Stimulated activated CD8-positive, alpha-beta memory T cell treated with anti-CD3 and anti-CD28 coated beads, Interleukin-15, amount 100 ng/mL, for 24 hours (primary cell): ENCODE measurements around the gene COPS7A.

Experiments used
- DNase-seq: peaks from one replicate; pipeline ENCODE4 v3.0.0-alpha.2; 2020; ENCODE audit warnings: low read depth

Gene COPS7A

DNA sequence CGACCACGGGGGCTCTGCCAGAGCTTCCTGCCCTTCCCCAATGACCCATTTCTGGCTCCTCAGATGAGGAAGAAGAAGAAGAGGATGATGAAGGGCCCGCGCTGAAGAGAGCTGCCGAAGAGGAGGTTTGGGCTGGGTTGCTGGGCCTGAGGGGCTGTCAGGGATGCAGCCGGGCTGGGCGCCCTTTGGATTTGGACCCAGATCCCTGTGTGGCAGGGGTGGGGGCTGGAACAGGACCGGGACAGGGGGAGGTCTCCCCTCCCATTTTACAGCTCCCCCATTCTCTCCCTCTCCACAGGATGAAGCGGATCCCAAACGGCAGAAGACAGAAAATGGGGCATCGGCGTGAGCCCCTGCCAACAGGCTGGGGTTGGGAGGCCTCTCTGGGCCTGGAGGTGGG lies 46.2 kb downstream of the COPS7A start:
- no peak for DNase-seq

DNA sequence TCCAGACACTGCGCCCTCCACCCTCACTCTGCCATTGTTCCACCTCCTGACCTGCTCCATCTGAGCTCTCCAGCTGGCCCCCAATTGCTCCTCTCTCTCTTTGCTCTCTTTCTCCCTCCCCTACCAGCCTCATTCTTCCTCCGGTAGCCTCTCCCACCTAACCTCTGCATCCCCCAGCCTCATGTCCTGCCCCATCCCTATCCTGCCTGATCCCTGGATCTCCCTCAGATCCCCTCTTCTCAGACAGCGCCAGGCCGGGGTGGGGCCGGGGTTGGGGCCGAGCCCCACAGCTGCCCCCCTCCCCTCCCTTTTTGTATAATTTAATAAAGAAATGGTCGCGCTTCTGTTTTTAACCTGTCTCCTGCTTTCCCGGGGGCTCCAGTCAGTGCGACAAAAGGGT lies 46.8 kb downstream of the COPS7A start:
- no peak for DNase-seq

DNA sequence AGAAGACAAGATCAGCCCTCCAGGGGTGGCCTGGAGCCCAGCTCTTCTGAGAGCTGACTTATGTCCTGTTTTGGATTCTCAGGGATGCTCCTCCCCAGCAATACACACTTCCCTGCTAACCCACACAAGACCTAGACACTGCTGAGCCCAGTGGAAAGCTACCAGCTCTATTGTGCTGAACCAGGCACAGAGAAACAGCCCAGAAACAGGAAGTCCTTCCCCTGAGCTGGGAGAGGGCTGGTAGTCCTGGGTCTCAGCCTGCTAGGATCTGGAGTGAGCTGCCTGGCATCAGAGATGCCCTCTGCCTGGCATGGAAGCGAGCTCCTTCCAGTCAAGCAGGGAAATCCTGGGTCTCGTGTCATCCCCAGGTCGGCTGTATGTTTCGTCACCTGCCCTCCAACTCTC lies 47.2 kb downstream of the COPS7A start:
- no peak for DNase-seq

DNA sequence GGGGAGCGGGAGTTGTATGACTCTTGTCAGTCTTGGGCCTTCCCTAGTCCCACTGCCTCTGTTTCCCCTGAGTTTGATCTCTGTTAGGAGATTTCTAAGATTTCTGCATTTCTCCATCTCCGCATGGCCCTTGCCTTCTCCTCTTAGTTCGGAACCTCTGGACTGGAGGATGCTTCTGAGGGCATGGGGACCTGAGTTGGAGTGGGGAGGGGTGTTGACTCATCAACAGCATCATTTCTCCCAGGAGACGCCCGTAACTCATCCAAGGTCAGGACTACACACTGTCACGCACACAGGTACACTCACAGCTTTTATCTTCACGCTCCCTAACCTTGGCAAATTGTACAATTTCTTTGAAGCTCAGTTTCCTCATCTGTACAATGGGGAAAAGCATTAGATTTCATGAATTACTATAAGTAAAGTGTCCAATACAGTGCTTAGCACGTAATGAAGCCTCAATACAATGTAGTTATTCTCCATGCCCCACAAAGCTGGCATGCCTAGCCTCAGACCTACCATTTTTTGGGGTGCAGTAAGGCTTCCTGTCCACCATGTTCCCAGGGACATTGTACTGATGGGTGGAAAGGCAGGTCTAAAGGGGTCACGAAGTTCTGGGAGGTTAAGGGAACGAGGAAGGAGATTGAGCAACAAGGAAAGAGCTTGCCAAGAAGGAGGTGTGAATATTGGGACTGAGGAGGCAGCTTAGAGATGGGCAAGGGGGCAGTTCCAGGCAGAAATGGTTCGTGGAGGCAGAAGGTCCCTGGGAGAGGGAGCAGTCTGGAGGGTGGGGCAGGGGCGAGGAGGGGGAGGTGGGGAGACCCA lies 47.9 kb downstream of the COPS7A start:
- DNase-seq: no peak

DNA sequence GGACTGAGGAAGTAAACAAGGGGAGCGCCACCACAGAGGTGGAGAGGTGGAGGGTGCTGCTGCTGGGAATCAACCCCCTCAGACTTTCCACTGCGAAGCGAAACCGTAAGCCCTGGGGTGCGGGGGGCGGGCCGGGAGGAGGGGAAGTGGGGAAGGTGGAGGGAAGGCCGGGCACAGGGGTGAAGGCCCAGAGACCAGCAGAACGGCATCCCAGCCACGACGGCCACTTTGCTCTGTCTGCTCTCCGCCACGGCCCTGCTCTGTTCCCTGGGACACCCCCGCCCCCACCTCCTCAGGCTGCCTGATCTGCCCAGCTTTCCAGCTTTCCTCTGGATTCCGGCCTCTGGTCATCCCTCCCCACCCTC lies 48.5 kb downstream of the COPS7A start, which contains the start of gene LAG3:
Gene LAG3, plus strand, starts transcription at position 190 of the 365 bp plus-strand sequence. CDS start 333 bp downstream, outside the sequence.
- DNase-seq: peak; percentile 32

DNA sequence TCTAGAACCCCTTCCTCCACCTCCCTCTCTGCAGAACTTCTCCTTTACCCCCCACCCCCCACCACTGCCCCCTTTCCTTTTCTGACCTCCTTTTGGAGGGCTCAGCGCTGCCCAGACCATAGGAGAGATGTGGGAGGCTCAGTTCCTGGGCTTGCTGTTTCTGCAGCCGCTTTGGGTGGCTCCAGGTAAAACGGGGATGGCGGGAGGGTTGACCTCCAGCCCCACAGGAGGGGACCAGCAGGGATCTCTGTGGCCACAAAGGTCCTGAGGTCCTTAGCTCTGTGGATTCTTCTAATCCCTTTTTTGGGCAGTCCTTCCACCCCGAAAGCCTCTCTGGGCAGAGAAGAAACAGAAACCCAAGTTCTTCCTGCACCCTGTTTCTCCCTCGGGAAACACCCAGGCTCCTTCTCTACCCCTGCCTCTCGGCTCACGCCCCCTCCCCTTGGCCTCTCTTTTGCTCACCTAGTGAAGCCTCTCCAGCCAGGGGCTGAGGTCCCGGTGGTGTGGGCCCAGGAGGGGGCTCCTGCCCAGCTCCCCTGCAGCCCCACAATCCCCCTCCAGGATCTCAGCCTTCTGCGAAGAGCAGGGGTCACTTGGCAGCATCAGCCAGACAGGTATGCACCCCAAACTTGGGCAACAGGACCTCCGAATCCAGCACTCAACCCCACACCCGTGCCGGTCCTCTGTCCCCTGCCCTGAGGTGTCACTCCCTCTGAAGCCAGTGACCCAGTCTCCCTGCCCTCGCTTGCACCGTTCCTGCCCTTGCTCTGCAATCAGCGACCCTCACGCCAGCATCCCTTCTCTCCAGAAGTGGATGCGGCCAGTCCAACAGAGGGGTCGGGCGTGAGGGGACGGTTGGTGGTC lies 49.1 kb downstream of the COPS7A start:
- no peak for DNase-seq

DNA sequence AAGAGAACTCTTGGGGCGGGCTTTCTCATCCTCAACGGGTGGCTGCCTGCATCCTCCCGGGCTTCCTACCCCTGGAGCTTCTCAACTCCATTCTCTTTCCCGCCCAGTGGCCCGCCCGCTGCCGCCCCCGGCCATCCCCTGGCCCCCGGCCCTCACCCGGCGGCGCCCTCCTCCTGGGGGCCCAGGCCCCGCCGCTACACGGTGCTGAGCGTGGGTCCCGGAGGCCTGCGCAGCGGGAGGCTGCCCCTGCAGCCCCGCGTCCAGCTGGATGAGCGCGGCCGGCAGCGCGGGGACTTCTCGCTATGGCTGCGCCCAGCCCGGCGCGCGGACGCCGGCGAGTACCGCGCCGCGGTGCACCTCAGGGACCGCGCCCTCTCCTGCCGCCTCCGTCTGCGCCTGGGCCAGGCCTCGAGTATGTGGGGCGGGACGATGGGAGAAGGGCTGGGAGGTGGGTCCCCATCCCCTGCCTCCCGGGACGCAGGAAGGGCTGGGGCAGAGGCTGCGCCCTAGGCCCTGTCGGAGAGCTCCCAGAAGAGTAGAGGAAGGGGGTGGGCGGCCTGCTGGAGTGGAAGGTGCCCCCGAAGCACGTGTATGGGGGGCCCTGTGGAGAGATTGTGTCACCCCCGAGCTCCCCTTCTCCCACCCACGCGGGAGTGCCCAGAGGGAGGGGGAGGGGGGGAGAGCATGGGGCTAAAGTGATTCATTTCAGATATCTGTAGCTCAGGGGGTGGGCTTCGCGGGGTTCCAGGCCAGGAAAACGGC lies 49.9 kb downstream of the COPS7A start:
- DNase-seq: no peak

DNA sequence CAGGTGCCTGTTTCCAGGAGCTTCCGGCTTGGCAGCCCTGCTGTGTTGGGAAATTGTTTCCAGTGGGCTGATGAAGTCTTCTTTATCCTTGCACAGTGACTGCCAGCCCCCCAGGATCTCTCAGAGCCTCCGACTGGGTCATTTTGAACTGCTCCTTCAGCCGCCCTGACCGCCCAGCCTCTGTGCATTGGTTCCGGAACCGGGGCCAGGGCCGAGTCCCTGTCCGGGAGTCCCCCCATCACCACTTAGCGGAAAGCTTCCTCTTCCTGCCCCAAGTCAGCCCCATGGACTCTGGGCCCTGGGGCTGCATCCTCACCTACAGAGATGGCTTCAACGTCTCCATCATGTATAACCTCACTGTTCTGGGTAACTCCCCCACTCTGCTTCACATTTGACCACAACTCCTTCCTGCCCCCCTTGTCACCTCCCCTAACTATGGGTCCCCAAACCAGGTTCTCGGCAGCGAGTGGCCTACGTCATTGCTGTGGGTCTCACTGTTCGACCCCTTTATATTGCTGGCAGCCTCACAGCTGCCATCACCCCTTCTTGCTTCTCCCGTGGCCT lies 50.7 kb downstream of the COPS7A start:
- no peak for DNase-seq

DNA sequence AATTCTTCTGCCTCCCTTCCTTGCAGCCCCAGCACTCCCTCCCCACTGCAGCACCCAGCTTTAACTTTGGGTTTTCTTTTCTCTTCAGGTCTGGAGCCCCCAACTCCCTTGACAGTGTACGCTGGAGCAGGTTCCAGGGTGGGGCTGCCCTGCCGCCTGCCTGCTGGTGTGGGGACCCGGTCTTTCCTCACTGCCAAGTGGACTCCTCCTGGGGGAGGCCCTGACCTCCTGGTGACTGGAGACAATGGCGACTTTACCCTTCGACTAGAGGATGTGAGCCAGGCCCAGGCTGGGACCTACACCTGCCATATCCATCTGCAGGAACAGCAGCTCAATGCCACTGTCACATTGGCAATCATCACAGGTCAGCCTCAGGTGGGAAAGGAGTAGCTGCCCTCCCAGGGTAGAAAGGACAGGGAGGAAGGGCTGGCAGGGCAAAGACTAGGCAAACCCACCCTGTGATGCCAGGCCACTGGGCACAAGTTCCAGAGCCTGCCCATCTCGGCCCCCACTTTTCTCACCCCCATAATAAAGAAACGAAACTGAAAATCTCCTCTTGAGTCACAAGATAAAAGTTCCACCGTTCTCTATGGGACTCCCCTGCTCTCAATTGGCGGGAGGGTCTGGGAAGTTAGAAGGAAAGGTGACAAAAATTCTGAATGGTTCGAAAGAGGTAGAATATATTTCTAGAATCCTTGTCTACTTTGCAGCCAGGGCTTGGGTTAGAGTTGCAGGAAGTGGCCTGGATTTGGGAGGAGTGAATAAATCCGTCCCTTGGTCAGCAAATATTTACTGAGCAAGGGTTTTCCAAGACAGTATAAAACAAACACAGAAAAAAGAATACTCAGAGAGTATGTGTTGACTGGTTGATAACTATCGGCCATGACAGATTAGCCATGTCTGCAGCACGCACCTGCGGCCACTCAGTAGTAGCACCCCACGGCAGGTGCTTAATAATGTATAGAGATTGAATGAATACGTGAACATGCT lies 51.6 kb downstream of the COPS7A start:
- DNase-seq: no peak

DNA sequence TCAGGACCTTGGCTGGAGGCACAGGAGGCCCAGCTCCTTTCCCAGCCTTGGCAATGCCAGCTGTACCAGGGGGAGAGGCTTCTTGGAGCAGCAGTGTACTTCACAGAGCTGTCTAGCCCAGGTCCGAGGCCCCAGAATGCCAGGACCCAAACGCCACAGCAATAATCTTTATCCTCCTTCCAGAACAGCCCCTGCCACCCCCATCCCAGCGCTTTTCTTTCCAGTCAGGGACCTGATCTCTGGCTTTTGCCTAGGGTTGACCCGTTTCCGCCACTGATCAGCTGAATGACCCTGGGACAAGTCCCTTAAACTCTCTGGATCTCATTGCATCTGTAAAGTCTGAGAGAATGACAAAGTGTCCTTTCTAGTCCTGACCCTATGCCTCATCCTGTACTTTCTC lies 53.5 kb downstream of the COPS7A start:
- DNase-seq: no peak

DNA sequence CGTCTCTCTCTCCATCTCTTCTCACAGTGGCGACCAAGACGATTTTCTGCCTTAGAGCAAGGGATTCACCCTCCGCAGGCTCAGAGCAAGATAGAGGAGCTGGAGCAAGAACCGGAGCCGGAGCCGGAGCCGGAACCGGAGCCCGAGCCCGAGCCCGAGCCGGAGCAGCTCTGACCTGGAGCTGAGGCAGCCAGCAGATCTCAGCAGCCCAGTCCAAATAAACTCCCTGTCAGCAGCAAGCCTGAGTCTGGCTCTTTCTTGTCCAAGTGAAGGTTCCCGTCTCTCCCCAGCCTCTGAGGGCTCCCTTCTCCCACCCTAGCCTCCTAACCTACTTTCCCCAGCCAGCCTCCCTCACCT lies 54.3 kb downstream of the COPS7A start:
- DNase-seq: no peak

DNA sequence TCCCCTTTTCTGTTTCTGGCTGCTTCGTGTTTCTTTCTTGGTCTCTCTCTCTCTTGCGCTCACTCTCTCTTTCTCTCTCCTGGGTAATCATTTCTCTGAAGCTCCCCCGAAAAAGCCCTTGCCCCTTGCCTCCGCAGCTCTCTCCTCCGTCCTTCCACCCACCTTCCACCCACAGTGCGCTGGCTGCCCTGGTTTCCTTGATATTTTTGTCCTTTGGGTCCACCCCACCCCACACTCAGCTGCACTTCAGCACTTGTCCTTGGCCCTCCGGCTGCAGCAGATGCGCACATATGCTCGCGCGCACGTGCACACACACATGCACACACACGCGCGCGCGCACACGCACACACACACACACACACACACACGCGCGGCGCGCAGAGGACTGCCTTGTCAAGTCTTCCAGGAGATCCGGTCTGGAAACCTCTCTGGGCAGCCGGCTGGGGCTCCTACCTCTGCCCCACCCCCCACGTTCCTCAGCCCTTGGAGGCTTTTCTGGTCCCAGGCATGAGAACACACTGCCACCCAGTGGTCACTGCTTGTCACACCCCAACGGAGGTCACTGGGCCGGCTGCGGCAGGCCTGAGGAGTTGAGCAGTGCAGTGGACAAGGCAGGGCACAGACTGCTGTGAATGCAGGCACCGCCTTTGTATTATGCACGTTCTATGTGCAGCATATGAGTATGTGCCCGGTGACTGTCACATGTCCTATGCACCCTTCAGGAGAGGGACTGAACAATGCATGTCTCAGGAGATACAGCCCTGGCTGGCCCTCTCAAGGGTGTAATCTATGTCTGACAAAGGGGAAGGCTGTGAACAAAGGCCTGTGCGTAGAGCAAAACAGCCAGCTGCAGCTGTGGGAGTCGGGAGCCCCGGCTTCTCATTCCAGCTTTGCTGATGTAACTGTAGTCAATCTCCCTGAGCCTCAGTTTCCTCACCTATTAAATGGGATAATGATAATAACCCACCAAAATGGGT lies 55.0 kb downstream of the COPS7A start:
- DNase-seq: peak; percentile 65

DNA sequence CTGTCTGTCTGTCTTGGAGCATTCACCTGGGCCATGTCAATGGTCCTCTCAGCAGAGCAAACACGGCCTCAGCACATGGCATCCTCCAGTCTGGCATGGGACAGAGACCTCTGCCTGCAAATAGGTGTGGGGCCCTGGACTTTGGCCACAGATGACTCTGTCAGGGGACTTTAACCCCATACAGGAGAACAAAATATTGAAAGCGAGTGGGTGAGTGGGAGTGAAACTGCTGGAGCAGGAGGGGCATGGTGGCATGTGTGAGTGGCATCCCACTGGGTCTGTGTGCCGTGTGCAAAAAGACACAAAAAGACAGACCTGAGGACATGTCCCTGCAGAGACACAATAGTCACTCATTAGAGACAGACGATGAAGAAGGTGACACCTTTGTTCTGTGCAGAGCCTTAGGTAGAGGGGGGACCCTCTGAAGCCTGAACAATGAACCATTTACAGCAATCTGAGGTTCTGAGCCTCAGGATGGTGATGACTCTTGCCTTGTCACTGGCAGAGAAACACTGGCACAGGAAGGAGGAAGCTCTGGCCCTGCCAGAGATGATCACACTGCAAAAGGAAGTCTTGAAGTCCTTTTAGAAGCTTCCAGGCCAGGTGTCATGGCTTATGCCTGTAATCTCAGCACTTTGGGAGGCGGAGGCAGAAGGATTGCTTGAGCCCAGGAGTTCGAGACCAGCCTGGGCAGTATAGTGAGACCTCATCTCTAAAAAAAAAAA lies 56.0 kb downstream of the COPS7A start:
- DNase-seq: no peak

DNA sequence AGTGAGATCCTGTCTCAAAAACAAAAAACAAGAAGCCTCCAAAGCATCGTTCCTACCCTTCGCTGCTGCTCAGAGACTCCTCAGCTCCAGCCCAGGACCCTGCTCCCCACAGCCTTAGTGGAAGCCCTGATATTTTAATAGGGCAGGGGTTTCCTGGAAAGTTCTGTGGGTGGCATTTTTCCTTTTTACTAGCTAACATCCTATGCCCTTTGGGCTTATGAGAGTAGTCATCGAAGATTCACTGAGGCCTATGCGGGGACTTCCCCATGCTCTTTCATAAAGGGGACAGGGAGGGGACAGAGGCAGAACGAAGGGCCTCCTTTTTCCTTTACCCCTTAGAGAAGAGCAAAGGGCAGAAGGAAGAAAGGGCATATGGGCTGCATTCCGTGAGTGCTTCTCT lies 56.7 kb downstream of the COPS7A start:
- DNase-seq: no peak
